Superior temporal gyrus (tissue), 1 donor: Measurements from ENCODE around the gene PYGM.

Source experiments
- DNase-seq: peaks from one replicate; pipeline ENCODE4 v3.0.0-alpha.2; 2016; ENCODE audit errors: extremely low spot score

Gene PYGM

GRCh38 chr11:64791781-64792291 lies 32.1 kb upstream of the PYGM start:
- no peak for DNase-seq

GRCh38 chr11:64790205-64791095 lies 30.7 kb upstream of the PYGM start:
- no peak for DNase-seq

- no peak for DNase-seq
Observed at GRCh38 chr11:64789331-64790204, 29.8 kb upstream of the PYGM start.

- DNase-seq = no peak
Observed at GRCh38 chr11:64788321-64789215, 28.8 kb upstream of the PYGM start.

GRCh38 chr11:64787526-64788320 lies 27.9 kb upstream of the PYGM start:
- DNase-seq = no peak

GRCh38 chr11:64786308-64786707 lies 26.5 kb upstream of the PYGM start:
- no peak for DNase-seq

GRCh38 chr11:64784813-64785581 lies 25.2 kb upstream of the PYGM start:
- no peak for DNase-seq

GRCh38 chr11:64778473-64779298 lies 18.9 kb upstream of the PYGM start, which contains the start of gene SF1:
Gene SF1 (minus strand): TSS chr11:64778542. CDS start chr11:64778392, 150 bp downstream.
- DNase-seq = peak; percentile 100

GRCh38 chr11:64778223-64778472 lies 18.4 kb upstream of the PYGM start:
- no peak for DNase-seq

GRCh38 chr11:64777449-64778222 lies 17.9 kb upstream of the PYGM start:
- peak; percentile 86 for DNase-seq

GRCh38 chr11:64776875-64777274 lies 17.1 kb upstream of the PYGM start:
- no peak for DNase-seq

GRCh38 chr11:64776425-64776824 lies 16.7 kb upstream of the PYGM start:
- no peak for DNase-seq

GRCh38 chr11:64774144-64774543 lies 14.4 kb upstream of the PYGM start:
- no peak for DNase-seq

GRCh38 chr11:64772303-64773018 lies 12.7 kb upstream of the PYGM start:
- no peak for DNase-seq

- no peak for DNase-seq
Observed at GRCh38 chr11:64771861-64772260, 12.1 kb upstream of the PYGM start.

GRCh38 chr11:64770120-64770519 lies 10.3 kb upstream of the PYGM start:
- no peak for DNase-seq

GRCh38 chr11:64769283-64769682 lies 9.5 kb upstream of the PYGM start:
- no peak for DNase-seq

- no peak for DNase-seq
Observed at GRCh38 chr11:64768300-64768694, 8.5 kb upstream of the PYGM start.
